Glutamatergic neuron (in vitro differentiated cells): ENCODE data around the gene TMEM183A. TPM values are rescaled to one million over a fixed set of nuclear protein-coding genes. Genes with fewer than 3 reads are reported as not detected.

ENCODE experiments used
- DNase-seq: peaks from one replicate; pipeline ENCODE4 v3.0.0; 2022
- H3K27ac Mint-ChIP-seq: one replicate; pipeline ENCODE4 v1.8.0; 2020; ENCODE audit warnings: mild to moderate bottlenecking, mixed read lengths, inconsistent platforms; ENCODE audit not compliant: unreplicated experiment
- H3K27me3 Mint-ChIP-seq: one replicate; pipeline ENCODE4 v1.8.0; 2020; ENCODE audit warnings: mild to moderate bottlenecking, moderate library complexity, mixed read lengths, inconsistent platforms; ENCODE audit not compliant: unreplicated experiment
- H3K36me3 Mint-ChIP-seq: one replicate; pipeline ENCODE4 v1.8.0; 2020; ENCODE audit warnings: mild to moderate bottlenecking, mixed read lengths, inconsistent platforms; ENCODE audit not compliant: unreplicated experiment
- H3K4me1 Mint-ChIP-seq: one replicate; pipeline ENCODE4 v1.8.0; 2020; ENCODE audit warnings: mild to moderate bottlenecking, low read depth, mixed read lengths, inconsistent platforms; ENCODE audit not compliant: unreplicated experiment
- H3K4me3 Mint-ChIP-seq: one replicate; pipeline ENCODE4 v1.8.0; 2020; ENCODE audit warnings: mild to moderate bottlenecking, mixed read lengths, inconsistent platforms; ENCODE audit not compliant: unreplicated experiment
- H3K9me3 Mint-ChIP-seq: one replicate; pipeline ENCODE4 v1.8.0; 2020; ENCODE audit warnings: mild to moderate bottlenecking, moderate library complexity, mixed read lengths, inconsistent platforms; ENCODE audit not compliant: unreplicated experiment
- CTCF ChIP-seq: fragments of 200-600 bp; sonication (generic); IDR thresholded peaks from one replicate; pipeline ENCODE4 v1.5.0; 2021; ENCODE audit not compliant: partially characterized antibody, unreplicated experiment
- total RNA-seq: library from RNA; stranded (reverse); fragmentation: NEBNext Ultra II Directional; extraction: Animal tissue kit (Norgen Biotek cat#: 25700); gene quantifications from one replicate; pipeline ENCODE4 v1.2.1, GENCODE V29; 2021; ENCODE audit not compliant: unreplicated experiment

TMEM183A gene
- total RNA-seq, 1 donor from 2014 or later = 61.5 TPM

- Mint-ChIP-seq H3K36me3 (no peaks in the 10 kb centered on the region), H3K27me3 (peaks cover 9% of the 10 kb centered on the region), H3K9me3 (peaks cover 6% of the 10 kb centered on the region), H3K27ac (no peak overlapping the region), H3K4me1 (peaks cover 20% of the 10 kb centered on the region), H3K4me3 (no peak overlapping the region)
- TF ChIP-seq CTCF = no peak
- DNase-seq = no peak
Observed at GRCh38 chr1:203041351-203041932, 34.3 kb downstream of the TMEM183A start.

GRCh38 chr1:203043830-203044545, 36.8 kb downstream of the TMEM183A start:
- Mint-ChIP-seq H3K27me3 (peaks cover 9% of the 10 kb centered on the region), H3K27ac (no peak overlapping the region), H3K4me1 (peaks cover 11% of the 10 kb centered on the region), H3K36me3 (peaks cover 6% of the 10 kb centered on the region), H3K9me3 (peaks cover 11% of the 10 kb centered on the region), H3K4me3 (no peak overlapping the region)
- DNase-seq = no peak
- no peak for TF ChIP-seq CTCF

- H3K4me1 Mint-ChIP-seq = peaks cover 6% of the 10 kb centered on the region
- no peak for DNase-seq
- H3K27ac Mint-ChIP-seq = no peak overlapping the region
- H3K27me3 Mint-ChIP-seq = peaks cover 9% of the 10 kb centered on the region
- no peak for TF ChIP-seq CTCF
- no peak overlapping the region for H3K4me3 Mint-ChIP-seq
- peaks cover 7% of the 10 kb centered on the region for H3K9me3 Mint-ChIP-seq
- H3K36me3 Mint-ChIP-seq = peaks cover 6% of the 10 kb centered on the region
Observed at GRCh38 chr1:203044546-203045250, 37.5 kb downstream of the TMEM183A start.

- no peak overlapping the region for H3K27ac Mint-ChIP-seq
- H3K36me3 Mint-ChIP-seq = peaks cover 6% of the 10 kb centered on the region
- peaks cover 6% of the 10 kb centered on the region for H3K4me1 Mint-ChIP-seq
- no peak overlapping the region for H3K4me3 Mint-ChIP-seq
- H3K27me3 Mint-ChIP-seq = peaks cover 9% of the 10 kb centered on the region
- no peak for TF ChIP-seq CTCF
- DNase-seq = no peak
- H3K9me3 Mint-ChIP-seq = peaks cover 7% of the 10 kb centered on the region
Observed at GRCh38 chr1:203045336-203045735, 38.2 kb downstream of the TMEM183A start.
